Measurements from ENCODE around the gene APLN. TPM values are rescaled to one million over a fixed set of nuclear protein-coding genes. Genes with fewer than 3 reads are reported as not detected.

Gene APLN
- total RNA-seq, 4 donors from 2014 or later, result 0.19 to 0.44 TPM; not detected in 2

GRCh38 chrX:129629837-129630236, 24.9 kb downstream of the APLN start:
- TF ChIP-seq, protein P1, sequence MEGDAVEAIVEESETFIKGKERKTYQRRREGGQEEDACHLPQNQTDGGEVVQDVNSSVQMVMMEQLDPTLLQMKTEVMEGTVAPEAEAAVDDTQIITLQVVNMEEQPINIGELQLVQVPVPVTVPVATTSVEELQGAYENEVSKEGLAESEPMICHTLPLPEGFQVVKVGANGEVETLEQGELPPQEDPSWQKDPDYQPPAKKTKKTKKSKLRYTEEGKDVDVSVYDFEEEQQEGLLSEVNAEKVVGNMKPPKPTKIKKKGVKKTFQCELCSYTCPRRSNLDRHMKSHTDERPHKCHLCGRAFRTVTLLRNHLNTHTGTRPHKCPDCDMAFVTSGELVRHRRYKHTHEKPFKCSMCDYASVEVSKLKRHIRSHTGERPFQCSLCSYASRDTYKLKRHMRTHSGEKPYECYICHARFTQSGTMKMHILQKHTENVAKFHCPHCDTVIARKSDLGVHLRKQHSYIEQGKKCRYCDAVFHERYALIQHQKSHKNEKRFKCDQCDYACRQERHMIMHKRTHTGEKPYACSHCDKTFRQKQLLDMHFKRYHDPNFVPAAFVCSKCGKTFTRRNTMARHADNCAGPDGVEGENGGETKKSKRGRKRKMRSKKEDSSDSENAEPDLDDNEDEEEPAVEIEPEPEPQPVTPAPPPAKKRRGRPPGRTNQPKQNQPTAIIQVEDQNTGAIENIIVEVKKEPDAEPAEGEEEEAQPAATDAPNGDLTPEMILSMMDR (IDR thresholded peaks at IDR 0.05; ENCODE audit: low read depth), result no peak

GRCh38 chrX:129626026-129626425, 28.7 kb downstream of the APLN start:
- TF ChIP-seq, protein P1 (IDR thresholded peaks at IDR 0.05; ENCODE audit: low read depth), result no peak

DNA sequence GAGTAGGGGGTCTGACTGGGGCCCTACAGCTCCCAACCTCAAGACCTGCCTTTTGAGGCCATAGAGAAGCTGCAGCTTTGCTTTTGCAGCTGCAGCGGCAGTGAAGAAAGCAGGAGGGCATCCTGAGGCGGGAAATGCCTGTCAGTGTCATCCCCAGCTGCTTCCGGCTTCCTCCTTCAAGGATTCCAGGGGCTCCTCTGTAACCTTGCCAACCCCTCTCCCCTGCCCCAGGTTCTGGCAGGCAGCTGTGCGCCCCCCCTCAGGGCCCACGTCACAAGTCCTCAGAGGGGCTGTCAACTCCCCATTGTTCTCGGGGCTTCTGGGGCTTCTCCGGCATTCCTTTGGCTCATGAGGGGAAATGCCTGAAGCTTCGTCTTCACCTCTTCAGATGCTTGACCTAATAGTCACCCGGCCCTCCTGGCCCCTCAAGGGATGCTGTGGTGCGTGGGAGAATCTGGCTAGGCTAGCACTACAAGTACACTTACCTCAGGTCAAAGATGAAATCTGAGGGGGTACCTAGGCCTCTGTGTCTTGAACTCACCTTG, 31.9 kb downstream of the APLN start:
- TF ChIP-seq, protein P1 (IDR thresholded peaks at IDR 0.05; ENCODE audit: low read depth), result no peak

DNA sequence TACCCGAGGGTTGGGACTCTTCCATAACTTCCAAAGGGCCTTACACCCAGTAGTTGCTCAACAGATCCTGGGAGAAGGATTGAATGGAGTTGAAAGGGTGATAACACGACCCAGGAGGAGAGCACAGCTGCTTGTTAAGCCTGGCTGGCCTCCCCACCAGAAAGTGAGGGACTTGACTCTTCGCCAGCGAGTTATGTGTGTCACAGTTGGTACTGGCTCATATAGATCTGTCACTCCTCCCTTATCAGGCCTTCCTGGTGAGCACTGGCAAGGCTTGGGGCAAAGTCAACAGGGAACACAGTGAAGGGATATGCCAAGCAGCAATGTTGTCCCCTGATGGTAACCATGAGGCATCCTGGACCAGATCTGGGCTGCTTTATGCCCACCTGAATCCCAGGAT, 35.8 kb downstream of the APLN start:
- TF ChIP-seq, protein P1 (IDR thresholded peaks at IDR 0.05; ENCODE audit: low read depth), result no peak

GRCh38 chrX:129617420-129617819, 37.3 kb downstream of the APLN start:
- TF ChIP-seq, protein P1 (IDR thresholded peaks at IDR 0.05; ENCODE audit: low read depth), result no peak

GRCh38 chrX:129614481-129615255, 40.1 kb downstream of the APLN start:
- TF ChIP-seq, protein P1 (IDR thresholded peaks at IDR 0.05; ENCODE audit: low read depth), result no peak

- TF ChIP-seq, protein P1 (IDR thresholded peaks at IDR 0.05; ENCODE audit: low read depth), result no peak
These were observed 41.2 kb downstream of the APLN start for GRCh38 chrX:129613596-129613995.
